Progenitor cell of endocrine pancreas (in vitro differentiated cells): ENCODE data around the gene DTWD2. TPM values are rescaled to one million over a fixed set of nuclear protein-coding genes. Genes with fewer than 3 reads are reported as not detected.

Experiments
- DNase-seq: peaks from one replicate; pipeline ENCODE4 v3.0.0; 2021; ENCODE audit warnings: low spot score; ENCODE audit not compliant: unreplicated experiment
- H3K27ac Mint-ChIP-seq: 2 replicates; pipeline ENCODE4 v1.8.0; 2021; ENCODE audit warnings: mild to moderate bottlenecking, moderate library complexity, mixed read lengths
- H3K27me3 Mint-ChIP-seq: 2 replicates; pipeline ENCODE4 v1.8.0; 2021; ENCODE audit warnings: mixed read lengths
- H3K36me3 Mint-ChIP-seq: 2 replicates; pipeline ENCODE4 v1.8.0; 2022; ENCODE audit warnings: mixed read lengths; ENCODE audit not compliant: insufficient read depth
- H3K4me1 Mint-ChIP-seq: 2 replicates; pipeline ENCODE4 v1.8.0; 2021; ENCODE audit warnings: low read depth, mixed read lengths
- H3K4me3 Mint-ChIP-seq: 2 replicates; pipeline ENCODE4 v1.8.0; 2021; ENCODE audit warnings: low read depth, mild to moderate bottlenecking, moderate library complexity, mixed read lengths
- H3K9me3 Mint-ChIP-seq: 2 replicates; pipeline ENCODE4 v1.8.0; 2021; ENCODE audit warnings: low read depth, mixed read lengths
- CTCF ChIP-seq: fragments of 200-600 bp; sonication (generic); IDR thresholded peaks from one replicate; pipeline ENCODE4 v1.5.0; 2021; ENCODE audit warnings: antibody characterized with exemption, mild to moderate bottlenecking; ENCODE audit not compliant: unreplicated experiment
- total RNA-seq: library from RNA; stranded (reverse); gene quantifications from 2 replicates; pipeline ENCODE4 v1.2.1, GENCODE V29; 2021

The DTWD2 gene
- total RNA-seq, 1 donor from 2014 or later = 7.7 TPM

- H3K27me3 Mint-ChIP-seq = no peaks in the 10 kb centered on the region
- no peaks in the 10 kb centered on the region for H3K9me3 Mint-ChIP-seq
- peaks cover 2% of the 10 kb centered on the region for H3K4me1 Mint-ChIP-seq
- no peak for TF ChIP-seq CTCF
- H3K4me3 Mint-ChIP-seq = no peak overlapping the region
- no peaks in the 10 kb centered on the region for H3K36me3 Mint-ChIP-seq
- DNase-seq = no peak
- no peak overlapping the region for H3K27ac Mint-ChIP-seq
Observed at GRCh38 chr5:119032656-119033055, 44.3 kb upstream of the DTWD2 start.

- Mint-ChIP-seq H3K36me3 (no peaks in the 10 kb centered on the region), H3K27me3 (no peaks in the 10 kb centered on the region), H3K4me1 (no peaks in the 10 kb centered on the region), H3K27ac (no peak overlapping the region), H3K9me3 (no peaks in the 10 kb centered on the region), H3K4me3 (no peak overlapping the region)
- no peak for TF ChIP-seq CTCF
- no peak for DNase-seq
Observed at GRCh38 chr5:119031905-119032304, 43.6 kb upstream of the DTWD2 start.

GRCh38 chr5:119031011-119031886 is 42.9 kb upstream of the DTWD2 start:
- no peak for TF ChIP-seq CTCF
- Mint-ChIP-seq H3K27me3 (no peaks in the 10 kb centered on the region), H3K4me3 (no peak overlapping the region), H3K4me1 (no peaks in the 10 kb centered on the region), H3K9me3 (no peaks in the 10 kb centered on the region), H3K36me3 (no peaks in the 10 kb centered on the region), H3K27ac (no peak overlapping the region)
- DNase-seq = no peak

- Mint-ChIP-seq H3K27me3 (no peaks in the 10 kb centered on the region), H3K4me3 (no peak overlapping the region), H3K4me1 (no peaks in the 10 kb centered on the region), H3K9me3 (peaks cover 9% of the 10 kb centered on the region), H3K36me3 (peaks cover 4% of the 10 kb centered on the region), H3K27ac (no peak overlapping the region)
- no peak for TF ChIP-seq CTCF
- no peak for DNase-seq
Observed at GRCh38 chr5:119028575-119028974, 40.2 kb upstream of the DTWD2 start.

GRCh38 chr5:119022773-119023172 is 34.4 kb upstream of the DTWD2 start:
- H3K4me3 Mint-ChIP-seq = no peak overlapping the region
- no peaks in the 10 kb centered on the region for H3K27me3 Mint-ChIP-seq
- peaks cover 9% of the 10 kb centered on the region for H3K9me3 Mint-ChIP-seq
- no peak overlapping the region for H3K27ac Mint-ChIP-seq
- H3K36me3 Mint-ChIP-seq = peaks cover 4% of the 10 kb centered on the region
- no peak for DNase-seq
- H3K4me1 Mint-ChIP-seq = peaks cover 7% of the 10 kb centered on the region
- no peak for TF ChIP-seq CTCF
